HFFc6 (cell line): Measurements from ENCODE around the gene APBB2. TPM values are rescaled to one million over a fixed set of nuclear protein-coding genes. Genes with fewer than 3 reads are reported as not detected.

Experiments used
- DNase-seq: peaks from one replicate; pipeline ENCODE4 v3.0.0-alpha.2; 2018
- H3K27ac Mint-ChIP-seq: 2 replicates; pipeline ENCODE4 v1.8.0; 2020; ENCODE audit warnings: mild to moderate bottlenecking, mixed read lengths
- H3K27me3 Mint-ChIP-seq: 2 replicates; pipeline ENCODE4 v1.8.0; 2021; ENCODE audit warnings: mild to moderate bottlenecking, moderate library complexity, mixed read lengths; ENCODE audit not compliant: insufficient read depth
- H3K36me3 Mint-ChIP-seq: 2 replicates; pipeline ENCODE4 v1.8.0; 2021; ENCODE audit warnings: low read depth, mixed read lengths
- H3K4me1 Mint-ChIP-seq: 2 replicates; pipeline ENCODE4 v1.8.0; 2020; ENCODE audit warnings: low read depth, mixed read lengths
- H3K4me3 Mint-ChIP-seq: 2 replicates; pipeline ENCODE4 v1.8.0; 2020; ENCODE audit warnings: mild to moderate bottlenecking, moderate library complexity, mixed read lengths
- H3K9me3 Mint-ChIP-seq: 2 replicates; pipeline ENCODE4 v1.8.0; 2020; ENCODE audit warnings: mild to moderate bottlenecking, mixed read lengths
- CTCF ChIP-seq: fragments of 200-600 bp; sonication (generic); IDR thresholded peaks from 2 replicates; pipeline ENCODE4 v1.5.0; 2021; ENCODE audit warnings: antibody characterized with exemption, mild to moderate bottlenecking
- total RNA-seq, 6 experiments: library from RNA; stranded (reverse); fragmentation: NEBNext Ultra II Directional; extraction: Animal tissue kit (Norgen Biotek cat#: 25700); gene quantifications; 2 replicates in 1 of 6; 3 replicates in 5 of 6; pipeline ENCODE4 v1.2.3, GENCODE V29; 2021

APBB2 gene
- total RNA-seq, 6 experiments from 2014 or later = 32.4 to 45.5 (median 35.8) TPM

GRCh38 chr4:41205854-41206460 lies 8.4 kb downstream of the APBB2 start:
- Mint-ChIP-seq H3K27me3 (peaks cover 4% of the 10 kb centered on the region), H3K36me3 (peaks cover 20% of the 10 kb centered on the region), H3K4me3 (0 out of 2 replicates have a peak overlapping the region, but pooled peaks have one; percentile 6), H3K9me3 (no peaks in the 10 kb centered on the region), H3K27ac (peak overlapping the region; percentile 71), H3K4me1 (peaks cover 96% of the 10 kb centered on the region)
- no peak for TF ChIP-seq CTCF
- no peak for DNase-seq

GRCh38 chr4:41205130-41205529 lies 9.2 kb downstream of the APBB2 start:
- H3K9me3 Mint-ChIP-seq = no peaks in the 10 kb centered on the region
- H3K27me3 Mint-ChIP-seq = peaks cover 4% of the 10 kb centered on the region
- H3K4me3 Mint-ChIP-seq = peak overlapping the region; percentile 60
- H3K36me3 Mint-ChIP-seq = peaks cover 20% of the 10 kb centered on the region
- DNase-seq = no peak
- peaks cover 95% of the 10 kb centered on the region for H3K4me1 Mint-ChIP-seq
- no peak for TF ChIP-seq CTCF
- H3K27ac Mint-ChIP-seq = peak overlapping the region; percentile 86

- peak overlapping the region; percentile 60 for H3K4me3 Mint-ChIP-seq
- peaks cover 4% of the 10 kb centered on the region for H3K27me3 Mint-ChIP-seq
- H3K9me3 Mint-ChIP-seq = no peaks in the 10 kb centered on the region
- DNase-seq = peak; percentile 78
- H3K36me3 Mint-ChIP-seq = peaks cover 19% of the 10 kb centered on the region
- H3K27ac Mint-ChIP-seq = peak overlapping the region; percentile 86
- peaks cover 95% of the 10 kb centered on the region for H3K4me1 Mint-ChIP-seq
- TF ChIP-seq CTCF = no peak
Observed at GRCh38 chr4:41204400-41204978, 9.9 kb downstream of the APBB2 start.

DNA sequence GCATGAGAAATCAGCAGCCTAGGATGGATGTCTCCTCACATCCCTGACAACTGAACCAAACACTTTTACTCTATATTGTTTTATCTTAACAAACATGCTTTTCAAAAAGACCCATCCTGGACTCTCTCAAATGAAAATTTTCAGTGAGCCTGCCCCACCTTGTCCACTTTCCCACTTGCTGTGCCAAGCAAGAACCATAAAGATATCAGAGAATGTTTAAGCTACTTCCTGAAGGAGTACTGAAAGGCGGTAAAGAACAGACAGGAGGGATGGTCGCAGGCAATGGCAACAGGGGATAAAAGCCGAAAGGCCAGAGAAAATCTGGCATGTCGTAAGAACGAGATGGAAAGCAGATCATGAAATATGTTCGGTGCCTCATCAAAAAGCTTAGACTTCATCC lies 10.5 kb downstream of the APBB2 start:
- Mint-ChIP-seq H3K27ac (peak overlapping the region; percentile 86), H3K27me3 (peaks cover 4% of the 10 kb centered on the region), H3K4me1 (peaks cover 90% of the 10 kb centered on the region), H3K9me3 (no peaks in the 10 kb centered on the region), H3K4me3 (peak overlapping the region; percentile 78), H3K36me3 (peaks cover 15% of the 10 kb centered on the region)
- TF ChIP-seq CTCF = no peak
- DNase-seq = no peak

GRCh38 chr4:41202820-41203568 lies 11.3 kb downstream of the APBB2 start:
- TF ChIP-seq CTCF = no peak
- peaks cover 15% of the 10 kb centered on the region for H3K36me3 Mint-ChIP-seq
- H3K27ac Mint-ChIP-seq = peak overlapping the region; percentile 86
- H3K9me3 Mint-ChIP-seq = no peaks in the 10 kb centered on the region
- peaks cover 83% of the 10 kb centered on the region for H3K4me1 Mint-ChIP-seq
- DNase-seq = peak; percentile 40
- H3K27me3 Mint-ChIP-seq = peaks cover 4% of the 10 kb centered on the region
- H3K4me3 Mint-ChIP-seq = peak overlapping the region; percentile 78
